Measurements from ENCODE around the gene STX18.

DNA sequence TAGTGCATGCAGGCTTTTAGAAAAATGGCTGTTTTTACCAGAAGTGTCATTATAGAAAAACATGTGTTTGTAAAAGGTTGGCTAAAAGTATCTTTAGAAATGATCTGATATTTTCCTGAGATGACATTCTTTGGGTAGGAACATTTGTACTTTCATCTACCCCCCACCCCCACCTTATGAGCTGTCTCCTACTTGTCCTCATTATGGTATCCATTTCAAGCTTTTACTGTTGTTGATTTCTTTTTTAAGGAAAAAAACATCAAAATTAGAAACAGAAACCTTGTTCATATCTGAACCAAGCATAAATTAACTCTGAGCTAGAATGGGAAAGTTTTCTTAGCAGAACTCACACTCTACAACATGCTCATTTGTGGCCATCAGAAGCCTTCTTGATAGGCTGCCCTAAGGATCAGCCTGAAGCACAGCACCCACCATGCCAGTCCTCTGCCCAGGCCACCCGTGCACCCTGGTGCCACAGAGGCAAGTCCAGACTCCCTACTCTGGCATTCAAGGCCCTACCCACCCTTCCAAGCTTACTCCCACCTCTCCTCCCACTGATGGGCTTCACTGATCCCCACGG lies 105.5 kb downstream of the STX18 start:
- TF ChIP-seq SUZ12 (IDR thresholded peaks at IDR 0.05; ENCODE audit: extremely low read depth, insufficient read depth, insufficient read length), result no peak
- TF ChIP-seq YY1 (IDR thresholded peaks at IDR 0.05; ENCODE audit: insufficient read depth, insufficient read length), result no peak

Data from NT2/D1 (cell line).